ENCODE data around the gene CPN1.
"Not testable (repeated sequence)": the region's sequence is repeated elsewhere in the genome, so short reads cannot be mapped to it uniquely, and the experiment has no call there.

The CPN1 gene

DNA sequence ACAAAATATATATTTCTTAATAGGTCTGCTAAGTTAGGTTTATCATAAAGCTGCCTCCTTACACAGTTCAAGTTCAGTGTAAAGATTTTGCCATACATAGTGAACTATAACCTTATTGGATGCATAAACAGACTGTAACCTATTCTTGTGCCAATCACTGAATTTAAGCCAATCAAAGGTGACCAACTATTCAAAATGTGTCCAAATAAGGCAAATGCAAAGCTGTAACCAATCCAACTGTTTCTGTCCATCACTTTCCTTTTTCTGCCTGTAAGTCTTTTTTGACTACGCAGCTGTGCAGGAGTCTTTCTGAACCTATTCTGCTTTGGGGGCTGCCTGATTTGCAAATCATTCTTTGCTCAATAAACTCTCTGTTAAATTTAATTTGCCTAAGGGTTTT is 60.3 kb downstream of the CPN1 start:
- DNase-seq (ENCODE audit: low spot score), result no peak

DNA sequence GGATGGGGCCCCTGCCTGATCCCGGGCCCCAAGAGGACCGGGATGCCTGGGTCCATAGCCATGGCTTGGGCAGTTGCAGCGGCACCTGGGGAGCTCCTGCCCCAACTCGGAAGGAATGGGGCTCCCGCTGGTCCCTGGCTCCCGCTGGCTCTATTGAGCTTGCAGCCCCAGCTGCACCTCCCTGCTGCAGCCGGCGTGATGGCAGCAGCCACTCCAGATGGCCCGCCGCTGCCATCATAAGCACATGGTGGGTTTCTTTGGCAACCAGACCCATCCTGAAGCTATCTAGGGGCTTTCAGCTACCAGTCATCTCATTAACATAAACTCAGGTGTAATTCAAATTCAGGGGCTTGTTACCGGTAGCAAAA is 60.8 kb downstream of the CPN1 start:
- no peak for DNase-seq (ENCODE audit: low spot score)

DNA sequence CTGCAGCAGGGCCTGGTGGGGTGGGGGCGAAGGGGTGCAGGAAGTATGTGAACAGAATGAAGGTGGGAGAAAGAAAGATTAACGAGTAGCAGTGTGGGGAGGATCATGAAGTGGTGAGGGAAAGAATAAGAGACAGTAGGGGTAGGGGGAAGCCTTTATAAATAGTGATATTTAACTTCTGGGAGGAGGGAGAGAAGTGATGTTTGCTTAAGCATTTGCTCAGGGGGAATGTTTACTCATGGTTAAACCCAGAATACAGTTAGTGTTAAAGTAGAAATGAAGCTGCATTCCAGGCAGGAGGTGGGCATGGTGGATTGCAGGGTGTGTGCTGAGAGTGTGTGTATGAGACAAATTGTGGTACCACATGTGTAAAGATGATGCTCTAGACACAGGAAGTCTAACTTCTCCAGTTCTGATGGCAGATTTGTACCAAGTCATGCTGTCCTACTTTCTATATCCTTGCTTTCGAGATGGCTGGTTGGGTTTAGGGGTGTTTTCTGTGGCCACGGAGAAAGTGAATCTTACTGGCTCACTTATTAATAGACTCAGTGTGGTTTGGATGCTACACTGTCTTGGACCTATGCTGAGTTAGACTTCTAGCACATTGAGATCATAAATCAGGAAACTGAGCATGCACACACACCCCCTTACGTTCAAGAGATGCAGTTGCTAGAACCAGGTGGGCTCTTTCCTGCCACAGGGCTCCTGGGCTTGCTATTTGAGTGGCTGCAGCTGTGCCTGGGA is 61.4 kb downstream of the CPN1 start:
- DNase-seq (ENCODE audit: low spot score), result peak; percentile 50

DNA sequence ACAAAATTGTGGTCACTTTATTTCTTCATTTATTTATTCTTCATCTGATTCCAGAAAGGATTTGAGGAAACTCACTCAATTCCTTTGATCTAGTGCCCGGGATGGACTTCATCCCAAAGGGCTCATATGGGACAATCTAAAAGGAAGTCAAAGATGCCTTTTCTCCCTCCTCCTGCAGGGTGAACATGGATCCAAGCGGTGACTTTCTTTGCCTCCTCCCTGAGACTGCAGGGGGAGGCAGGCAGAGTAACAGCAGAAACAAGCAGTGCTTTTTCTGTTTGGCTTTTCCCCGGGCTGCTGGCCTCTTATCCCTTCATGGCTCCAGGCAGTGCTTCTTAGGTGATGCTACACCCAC is 61.9 kb downstream of the CPN1 start:
- no peak for DNase-seq (ENCODE audit: low spot score)

DNA sequence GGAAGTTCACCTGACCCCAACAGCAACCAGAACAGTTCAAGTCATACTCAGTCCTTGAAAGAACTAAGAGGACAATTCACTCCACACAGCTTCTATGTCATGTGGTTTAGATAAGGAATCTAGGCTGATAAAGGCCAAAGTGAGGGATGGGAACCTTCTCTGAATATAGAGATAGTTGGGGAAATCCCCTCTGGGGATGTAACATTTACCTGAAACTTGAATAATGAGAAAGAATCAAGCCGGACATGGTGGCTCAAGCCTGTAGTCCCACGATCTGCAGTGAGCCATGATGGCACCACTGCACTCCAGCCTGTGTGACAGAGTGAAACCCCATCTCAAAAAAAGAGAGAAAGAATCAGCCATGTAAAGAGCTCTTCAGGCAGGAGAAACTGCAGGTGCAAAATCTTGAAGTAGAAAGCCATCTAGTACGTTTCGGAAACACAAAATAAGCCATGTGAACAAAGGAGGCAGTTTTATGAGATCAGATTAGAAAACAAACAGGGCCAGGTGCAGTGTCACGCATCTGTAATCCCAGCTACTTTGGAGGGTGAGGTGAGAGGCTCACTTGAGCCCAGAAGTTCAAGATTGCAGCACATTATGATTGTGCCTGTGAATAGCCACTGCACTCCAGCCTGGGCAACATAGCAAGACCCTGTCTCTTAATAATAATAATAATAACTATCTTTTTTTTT is 67.5 kb downstream of the CPN1 start:
- DNase-seq (ENCODE audit: low spot score), result no peak

DNA sequence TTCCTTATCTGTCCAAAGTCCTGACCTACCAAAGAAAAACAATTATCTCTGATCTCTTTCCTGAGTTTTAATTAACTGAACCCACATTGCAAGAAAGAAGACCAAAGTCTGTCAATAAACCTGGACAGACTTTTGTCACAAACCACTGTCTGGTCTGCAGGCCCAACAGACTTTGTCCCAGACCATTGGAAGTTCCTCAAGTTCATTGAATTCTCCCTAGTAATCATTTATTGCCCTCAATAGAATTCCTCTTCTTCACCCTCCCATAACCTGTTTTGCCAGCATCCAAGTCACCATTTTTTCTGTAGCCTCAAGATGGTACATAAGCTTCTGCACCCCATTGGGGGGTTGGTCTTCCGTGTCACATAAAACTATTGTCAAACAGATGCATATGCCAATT is 68.0 kb downstream of the CPN1 start:
- no peak for DNase-seq (ENCODE audit: low spot score)

DNA sequence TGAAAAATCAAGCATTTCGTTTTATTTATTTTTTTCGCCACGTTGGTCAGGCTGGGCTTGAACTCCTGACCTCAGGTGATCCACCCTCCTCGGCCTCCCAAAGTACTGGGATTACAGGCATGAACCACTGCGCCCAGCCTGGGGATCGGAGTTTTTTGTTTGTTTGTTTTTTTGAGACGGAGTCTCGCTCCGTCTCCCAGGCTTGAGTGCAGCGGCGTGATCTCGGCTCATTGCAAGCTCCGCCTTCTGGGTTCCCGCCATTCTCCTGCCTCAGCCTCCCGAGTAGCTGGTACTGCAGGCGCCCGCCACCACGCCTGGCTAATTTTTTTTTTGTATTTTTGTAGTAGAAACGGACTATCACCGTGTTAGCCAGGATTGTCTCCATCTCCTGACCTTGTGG is 69.8 kb downstream of the CPN1 start:
- DNase-seq (ENCODE audit: low spot score), result not testable (repeated sequence)

DNA sequence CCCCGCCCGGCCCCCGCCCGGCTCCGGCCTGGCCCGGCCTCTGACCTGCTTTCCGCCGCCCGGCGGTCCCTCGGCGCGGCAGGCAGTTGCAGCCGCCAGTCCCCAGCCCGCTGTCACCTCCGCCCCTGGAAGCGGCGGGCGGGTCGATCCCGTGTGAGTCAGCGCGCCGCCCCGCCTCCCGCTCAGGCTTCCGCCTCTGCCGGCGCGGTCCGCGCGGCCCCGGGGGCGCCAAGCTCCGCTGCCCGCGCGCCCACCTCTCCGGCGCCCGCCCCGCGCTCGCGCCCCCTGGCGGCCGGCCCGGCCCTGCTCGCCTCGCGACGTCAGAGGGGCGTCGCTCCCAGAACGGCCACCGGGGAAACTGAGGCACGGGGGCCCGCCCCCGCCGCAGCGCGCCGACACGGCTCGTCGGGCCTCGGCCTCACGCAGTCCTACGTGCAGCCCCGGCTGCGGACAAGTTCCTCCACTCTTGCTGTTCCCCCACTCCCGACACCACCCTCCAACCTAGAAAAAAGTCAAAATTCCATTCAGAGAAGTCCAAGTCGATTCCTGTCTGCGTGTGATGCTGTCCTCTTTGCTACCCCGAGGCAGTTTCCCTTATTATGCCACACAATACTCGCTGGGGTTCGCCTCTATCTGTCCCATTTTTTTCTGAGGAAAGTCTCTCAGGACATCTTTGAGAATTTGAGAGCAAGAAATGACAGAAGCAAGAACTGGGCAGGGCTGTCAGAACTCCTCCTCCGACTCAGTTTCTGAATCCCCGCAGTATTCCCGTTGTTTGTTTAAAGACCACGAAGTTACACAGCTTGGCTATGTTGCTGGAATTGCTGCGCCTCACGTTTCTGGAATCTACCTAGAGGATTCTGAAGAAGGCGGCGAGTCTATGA is 71.6 kb downstream of the CPN1 start, which contains the start of gene DNMBP:
TSS of gene DNMBP (minus strand) at position 155 of the 884 bp plus-strand sequence. CDS start 37,823 bp downstream, outside the sequence.
- peak; percentile 76 for DNase-seq (ENCODE audit: low spot score)

DNA sequence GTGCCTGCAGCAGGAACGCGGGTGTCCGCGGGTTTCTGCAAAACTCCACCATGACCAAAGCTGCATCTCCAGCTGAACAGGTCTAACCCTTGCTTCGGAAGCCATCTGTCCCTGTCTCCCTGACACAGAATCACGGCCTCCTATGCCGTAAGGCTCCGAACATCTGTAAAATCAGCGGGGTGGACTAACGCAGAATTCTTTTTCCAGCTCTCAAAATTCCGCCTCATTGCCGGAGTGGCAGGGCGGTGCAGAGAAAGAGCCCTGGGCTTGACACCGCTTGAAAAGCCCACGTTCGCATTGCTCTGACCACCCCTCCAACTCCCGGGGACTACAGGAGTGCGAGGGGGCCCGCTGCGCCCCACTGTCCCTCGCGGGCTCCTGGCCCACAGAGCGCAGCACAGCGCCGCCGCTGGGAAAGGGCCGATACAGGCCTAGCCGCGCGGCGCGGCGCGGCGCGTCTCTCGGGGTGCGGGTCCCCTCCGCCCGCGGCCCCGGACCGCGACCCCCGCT is 72.3 kb downstream of the CPN1 start:
- DNase-seq (ENCODE audit: low spot score), result no peak

DNA sequence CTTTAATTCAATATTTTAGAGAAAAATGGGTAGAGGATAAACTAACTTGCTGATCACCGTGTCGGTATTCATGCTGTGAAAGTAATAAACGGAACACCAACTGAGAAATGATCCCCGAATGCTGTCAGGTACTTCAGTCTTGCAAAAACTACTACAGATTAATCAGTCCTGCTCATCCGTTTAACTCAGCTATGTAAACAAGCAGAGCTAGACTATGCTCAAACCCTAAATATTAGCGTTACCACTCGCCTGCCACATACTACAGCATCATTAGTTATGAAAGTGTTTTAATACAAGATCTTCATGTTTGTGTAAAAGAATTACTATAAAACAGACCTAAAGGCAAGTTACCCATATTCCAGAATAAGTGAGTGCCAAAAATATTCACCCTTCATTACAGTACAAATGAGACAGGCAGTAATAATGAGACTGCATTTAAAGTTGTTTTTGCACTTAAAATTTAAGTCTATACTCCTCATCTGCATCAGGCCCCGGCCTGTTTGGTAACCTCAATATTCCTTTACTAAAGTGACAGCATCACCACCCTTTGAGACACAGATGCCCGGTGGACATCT is 72.9 kb downstream of the CPN1 start:
- no peak for DNase-seq (ENCODE audit: low spot score)

DNA sequence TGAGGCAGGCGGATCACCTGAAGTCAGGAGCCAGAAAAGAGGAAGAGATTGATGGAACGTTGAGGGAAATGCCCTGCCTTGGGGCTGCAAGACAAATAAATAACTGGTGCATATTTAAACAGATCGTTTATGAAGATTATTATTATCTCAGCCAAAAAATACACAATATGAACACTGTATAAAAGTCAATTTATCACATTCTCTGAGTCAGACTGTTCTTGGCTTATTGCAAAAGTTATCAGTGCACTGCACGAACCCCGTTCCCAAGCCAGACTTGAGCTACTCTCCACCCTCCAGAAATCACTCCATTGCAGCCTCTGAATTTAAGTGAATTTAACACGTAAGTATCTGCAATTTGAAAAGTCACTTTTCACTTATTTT is 73.5 kb downstream of the CPN1 start:
- DNase-seq (ENCODE audit: low spot score), result no peak

DNA sequence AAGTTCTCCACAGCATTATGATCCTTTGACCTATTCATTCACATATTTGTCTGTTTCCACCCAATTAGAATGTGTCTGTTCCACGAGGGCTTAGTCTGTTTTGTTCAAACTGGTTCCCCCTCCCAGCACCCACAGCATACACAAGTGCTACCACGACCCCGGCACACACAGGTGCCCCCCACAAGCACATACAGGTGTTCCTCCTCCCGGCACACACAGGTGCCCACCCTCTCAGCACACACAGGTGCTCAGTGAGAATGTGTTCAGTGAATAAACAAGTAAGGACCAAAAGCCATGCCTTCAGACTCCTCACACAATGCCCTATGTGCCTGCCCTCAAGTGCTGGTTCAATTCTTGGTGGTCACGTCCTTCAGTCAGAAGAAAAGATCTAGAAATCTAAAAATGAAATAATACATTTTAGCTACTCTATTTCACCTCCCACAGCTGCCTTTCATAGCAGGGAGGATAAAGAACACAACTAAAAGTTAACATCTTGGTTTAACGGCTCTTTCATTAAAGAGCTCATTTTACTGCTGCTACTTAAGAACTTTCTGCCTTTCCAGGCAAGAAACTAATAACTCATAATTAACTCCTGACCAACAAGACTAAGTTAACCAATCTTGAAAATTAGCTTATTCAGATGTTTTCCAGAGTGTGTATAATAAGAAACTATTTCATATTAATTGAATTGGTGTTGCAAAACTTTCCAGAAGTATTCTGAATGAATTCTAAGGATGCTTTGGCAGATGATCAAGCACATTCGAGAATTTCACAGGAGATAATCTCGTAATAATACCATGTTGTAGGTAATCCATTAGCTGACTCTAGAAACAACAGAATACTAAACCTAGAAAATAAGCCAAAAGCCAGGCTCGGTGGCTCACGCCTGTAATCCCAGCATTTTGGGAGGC is 74.2 kb downstream of the CPN1 start:
- no peak for DNase-seq (ENCODE audit: low spot score)

DNA sequence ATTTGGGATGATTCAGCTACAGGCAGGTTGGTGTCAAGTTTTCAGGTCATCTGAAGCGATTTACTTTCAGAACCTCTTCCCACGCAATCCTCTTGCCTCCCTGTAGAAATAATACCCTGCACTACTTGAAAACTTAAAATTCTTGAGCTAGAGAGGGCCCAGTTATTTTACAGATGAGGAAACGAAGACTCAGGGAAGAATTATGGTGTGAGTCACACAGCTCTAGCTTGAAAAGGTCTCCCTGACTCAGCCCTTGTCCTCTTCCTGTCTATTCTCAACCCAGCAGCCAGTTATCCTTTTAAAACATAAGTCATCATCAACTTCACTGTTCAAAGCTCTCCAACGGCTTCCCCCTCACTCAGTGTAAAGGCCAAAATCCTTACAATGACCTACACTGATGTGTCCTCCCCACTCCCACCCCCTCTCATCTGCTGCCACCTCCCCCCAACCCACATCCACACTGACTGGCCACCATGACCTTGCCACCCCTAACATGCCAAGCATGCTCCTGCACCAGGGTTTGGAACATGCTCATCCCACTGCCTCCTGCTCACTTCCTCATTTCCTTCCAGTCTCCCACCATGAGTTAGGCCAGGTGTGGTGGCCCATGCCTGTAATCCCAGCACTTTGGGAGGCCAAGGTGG is 75.3 kb downstream of the CPN1 start:
- DNase-seq (ENCODE audit: low spot score), result peak; percentile 33

DNA sequence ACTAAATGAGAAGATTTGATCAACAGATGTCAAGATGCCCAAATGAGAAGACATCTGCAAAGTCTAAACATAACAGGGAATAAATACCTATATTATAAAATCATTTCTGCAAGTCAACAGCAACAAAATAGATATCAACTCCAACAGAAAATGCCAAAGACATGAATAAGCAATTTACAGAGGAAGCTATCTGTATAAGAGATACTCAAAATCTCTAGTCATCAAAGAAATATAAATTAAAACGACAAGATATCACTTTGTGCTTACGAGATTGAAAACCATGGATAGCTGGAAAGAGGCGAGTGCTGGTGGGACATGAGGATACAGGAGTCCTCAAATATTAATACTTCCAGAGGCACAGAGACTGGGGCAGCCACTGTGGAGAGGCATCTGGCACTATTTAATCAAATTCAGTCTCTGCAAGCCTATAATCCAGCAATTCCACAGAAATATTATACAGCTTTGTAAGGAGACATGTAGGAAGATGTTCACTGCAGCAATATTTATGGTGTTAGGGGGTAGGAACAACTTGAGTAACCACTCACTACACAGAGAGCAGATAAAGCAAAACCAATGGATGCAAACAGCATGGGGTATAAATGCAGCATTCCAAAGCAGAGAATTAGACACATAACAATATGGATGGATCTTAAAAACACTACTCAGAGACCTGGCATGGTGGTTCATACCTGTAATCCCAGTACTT is 76.7 kb downstream of the CPN1 start:
- DNase-seq (ENCODE audit: low spot score), result no peak

DNA sequence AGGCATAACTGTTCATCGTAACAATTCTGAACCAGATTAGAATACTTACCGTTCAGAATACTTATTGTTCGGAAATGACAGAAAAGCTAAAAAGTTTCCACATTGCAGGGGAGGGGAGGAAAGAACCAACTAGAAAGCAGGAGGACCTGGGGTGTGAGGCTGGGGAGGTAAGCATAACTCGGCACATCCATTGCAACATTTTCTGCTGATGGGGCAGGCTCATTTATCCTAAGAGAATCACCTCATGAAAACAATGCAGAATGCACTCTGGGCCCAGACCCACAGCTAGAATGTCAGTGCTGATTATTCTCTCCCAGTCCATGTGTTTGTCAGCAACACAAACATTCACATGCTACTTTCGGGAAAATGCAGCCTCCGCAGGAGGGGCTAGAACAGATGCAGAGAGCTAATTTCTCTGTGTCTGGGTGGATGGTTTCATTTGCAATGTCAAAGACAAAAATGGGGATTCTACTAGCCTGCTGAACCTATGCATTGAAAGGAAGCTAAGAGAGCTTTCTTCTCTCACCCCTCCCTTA is 81.5 kb downstream of the CPN1 start:
- DNase-seq (ENCODE audit: low spot score), result no peak

DNA sequence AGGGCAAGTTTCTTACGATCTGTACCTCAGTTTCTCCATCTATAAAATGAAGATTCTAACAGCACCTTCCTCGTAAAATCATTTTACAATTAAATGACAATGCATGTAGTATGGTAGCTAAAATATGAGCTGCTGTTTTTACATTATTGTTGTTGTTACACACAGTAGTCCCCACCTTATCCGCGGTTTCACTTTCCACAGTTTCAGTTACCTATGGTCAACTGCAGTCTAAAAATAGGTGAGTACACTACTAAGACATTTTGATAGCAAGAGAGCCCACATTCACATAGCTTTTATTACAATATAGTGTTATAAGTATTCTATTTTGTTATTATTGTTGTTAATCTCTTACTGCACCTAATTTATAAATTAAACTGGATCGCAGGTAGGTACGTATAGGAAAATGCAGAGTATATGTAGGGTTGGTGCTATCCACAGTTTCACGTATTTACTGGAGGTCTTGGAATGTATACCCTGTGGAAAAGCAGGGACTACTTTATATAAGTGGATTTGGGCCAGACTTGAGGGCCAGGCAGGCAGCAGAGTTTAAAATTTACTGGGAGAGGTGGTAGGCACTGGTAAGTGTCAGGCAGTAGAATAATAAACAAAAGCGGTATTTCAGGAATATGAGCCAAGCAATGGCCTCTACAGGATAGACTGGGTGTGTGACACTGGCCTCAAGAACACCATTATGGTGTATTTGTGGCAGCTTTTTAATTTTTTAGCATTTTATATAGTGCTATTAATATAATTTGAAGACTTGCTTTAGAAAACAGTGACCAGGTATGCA is 82.2 kb downstream of the CPN1 start:
- DNase-seq (ENCODE audit: low spot score), result no peak

DNA sequence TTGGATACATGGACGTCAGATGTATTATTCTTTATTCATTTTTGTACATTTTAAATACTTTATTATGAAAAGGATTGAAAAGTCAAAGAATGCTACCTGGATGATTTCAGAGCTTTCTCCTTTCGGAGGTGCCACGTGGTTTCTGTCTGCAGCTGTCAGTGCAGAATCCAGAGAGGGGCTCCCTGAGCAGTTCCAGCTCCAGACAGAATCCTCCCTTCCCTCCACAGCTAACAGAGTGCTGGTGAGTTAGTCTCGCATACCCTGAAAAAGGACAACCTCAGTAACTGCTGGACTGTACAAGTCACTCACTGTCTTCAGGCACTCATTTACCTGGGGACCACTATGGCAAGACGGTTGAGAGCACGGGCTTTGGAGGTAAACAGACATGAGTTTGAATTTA is 82.8 kb downstream of the CPN1 start:
- DNase-seq (ENCODE audit: low spot score), result no peak

DNA sequence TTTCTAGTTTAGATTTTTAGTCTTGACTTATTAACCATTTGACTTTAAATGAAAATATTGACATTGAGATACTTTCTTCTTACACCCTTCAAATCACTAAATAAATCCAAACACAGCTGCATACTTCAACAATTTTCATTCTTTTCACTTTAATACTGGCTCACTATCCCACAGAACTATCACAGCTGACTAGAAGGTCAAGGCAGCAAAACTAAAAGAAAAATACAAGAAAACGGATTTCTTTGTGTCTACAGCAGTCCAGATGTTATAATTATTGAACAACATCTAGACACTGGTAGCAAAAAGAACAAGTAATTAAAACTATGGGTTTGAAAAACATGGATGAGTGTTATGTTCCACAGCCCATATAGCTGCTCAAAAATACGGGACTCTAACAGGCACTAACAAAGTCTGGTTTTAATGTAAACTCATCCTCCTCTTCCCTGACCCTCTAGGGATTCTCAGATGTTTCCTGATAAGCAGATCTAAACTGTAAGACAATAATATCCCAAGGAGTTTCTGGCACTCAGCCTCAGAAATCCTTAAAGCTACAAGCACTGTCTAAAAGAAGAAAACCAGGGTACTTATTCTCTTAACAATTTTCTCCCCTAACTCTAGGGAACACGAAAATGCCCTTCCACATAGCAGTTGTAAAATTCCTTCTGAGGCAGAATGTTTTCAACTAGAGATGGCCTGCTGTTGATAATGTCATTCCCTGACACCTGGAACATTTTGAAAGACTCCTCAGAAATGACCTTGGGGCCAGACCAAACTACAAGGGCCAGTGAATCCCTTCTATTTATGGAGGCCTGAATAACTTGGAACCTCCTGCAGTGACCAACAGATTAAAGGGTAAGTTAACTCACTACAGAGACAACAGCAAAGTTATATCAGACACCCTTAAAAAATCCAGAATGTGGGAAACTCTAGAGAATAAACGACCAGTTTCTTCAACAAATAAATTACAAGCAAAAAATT is 84.7 kb downstream of the CPN1 start:
- DNase-seq (ENCODE audit: low spot score), result no peak
